Suprapubic skin (tissue), 4 donors: ENCODE data around the gene TM9SF4. TPM values are rescaled to one million over a fixed set of nuclear protein-coding genes. Genes with fewer than 3 reads are reported as not detected.
"Not testable (repeated sequence)": the region's sequence is repeated elsewhere in the genome, so short reads cannot be mapped to it uniquely, and the experiment has no call there.

Source experiments
- DNase-seq, 2 donors: peaks; one replicate each; pipeline ENCODE4 v3.0.0-alpha.2; 2019; ENCODE audit warnings: low spot score in 2 of 2
- H3K27ac ChIP-seq: fragments of 200-600 bp; sonication (generic); one replicate; pipeline ENCODE4 v1.5.1; 2019
- H3K27me3 ChIP-seq: fragments of 200-600 bp; sonication (generic); one replicate; pipeline ENCODE4 v1.5.1; 2019
- H3K36me3 ChIP-seq: fragments of 200-600 bp; sonication (generic); one replicate; pipeline ENCODE4 v1.5.1; 2019
- H3K4me1 ChIP-seq: fragments of 200-600 bp; sonication (generic); one replicate; pipeline ENCODE4 v1.5.1; 2019
- H3K4me3 ChIP-seq: fragments of 200-600 bp; sonication (generic); one replicate; pipeline ENCODE4 v1.5.1; 2019; ENCODE audit warnings: mild to moderate bottlenecking
- H3K9me3 ChIP-seq: fragments of 200-600 bp; sonication (generic); one replicate; pipeline ENCODE4 v1.5.1; 2019
- EP300 ChIP-seq: sonication (generic); formaldehyde crosslinking; IDR thresholded peaks from one replicate; pipeline ENCODE4 v1.6.1; 2017; ENCODE audit warnings: antibody characterized with exemption
- POLR2A ChIP-seq, 2 donors: fragments of 450-650 bp; IDR thresholded peaks; one replicate each; pipeline ENCODE4 v1.6.1; 2017; ENCODE audit warnings: antibody characterized with exemption in 2 of 2, mild to moderate bottlenecking in 2 of 2, moderate library complexity in 2 of 2
- POLR2AphosphoS5 ChIP-seq, 3 donors: sonication (generic); formaldehyde crosslinking; IDR thresholded peaks; one replicate each; pipeline ENCODE4 v1.6.1; 2017; ENCODE audit warnings: antibody characterized with exemption in 3 of 3
- WGBS: methylation state at CpG from one replicate; pipeline ENCODE4 v1.1.5; 2018; 5-methylcytosine and 5-hydroxymethylcytosine counted together
- total RNA-seq, 4 donors: library from RNA; depleted of rRNA; stranded (reverse); fragments of >200 nt; gene quantifications; one replicate each; pipeline ENCODE4 v1.1.0, GENCODE V29; 2016
- TF ChIP-seq, protein P1 (sequence below), 2 donors: fragments of 200-600 bp in 1 of 2; fragments of 450-650 bp in 1 of 2; sonication (generic) in 1 of 2; IDR thresholded peaks; one replicate each; pipeline ENCODE4 v1.5.1; 2016 to 2019; ENCODE audit warnings: antibody characterized with exemption in 2 of 2, mild to moderate bottlenecking in 1 of 2, moderate library complexity in 1 of 2

Gene TM9SF4
- total RNA-seq, 4 donors from 2014 or later: 45.5 to 54.9 (median 51.6) TPM

DNA sequence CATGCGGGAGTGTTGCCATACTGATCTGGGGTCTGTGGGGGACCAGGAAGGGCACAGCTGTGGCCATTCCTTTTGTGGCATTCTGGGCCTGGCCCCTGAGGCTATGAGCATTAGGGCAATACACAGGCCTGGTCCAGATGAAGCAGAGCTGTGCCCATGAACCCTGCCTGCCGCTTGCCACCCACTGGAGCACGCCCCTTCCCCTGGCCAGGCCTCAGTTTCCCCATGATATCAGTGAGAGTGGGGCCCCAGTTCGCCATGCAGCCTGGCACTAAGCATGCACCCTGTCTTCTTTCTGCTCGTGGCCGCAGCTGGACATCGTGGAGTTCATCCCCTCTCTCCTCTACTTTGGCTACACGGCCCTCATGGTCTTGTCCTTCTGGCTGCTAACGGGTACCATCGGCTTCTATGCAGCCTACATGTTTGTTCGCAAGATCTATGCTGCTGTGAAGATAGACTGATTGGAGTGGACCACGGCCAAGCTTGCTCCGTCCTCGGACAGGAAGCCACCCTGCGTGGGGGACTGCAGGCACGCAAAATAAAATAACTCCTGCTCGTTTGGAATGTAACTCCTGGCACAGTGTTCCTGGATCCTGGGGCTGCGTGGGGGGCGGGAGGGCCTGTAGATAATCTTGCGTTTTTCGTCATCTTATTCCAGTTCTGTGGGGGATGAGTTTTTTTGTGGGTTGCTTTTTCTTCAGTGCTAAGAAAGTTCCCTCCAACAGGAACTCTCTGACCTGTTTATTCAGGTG, 55.6 kb downstream of the TM9SF4 start:
- 93% methylated on average over 20 of the region's 21 CpGs for WGBS
- TF ChIP-seq POLR2AphosphoS5 (IDR thresholded peaks at IDR 0.05) (no peak), POLR2A (IDR thresholded peaks at IDR 0.05) (no peak), EP300 (no peak)
- TF ChIP-seq, protein P1, sequence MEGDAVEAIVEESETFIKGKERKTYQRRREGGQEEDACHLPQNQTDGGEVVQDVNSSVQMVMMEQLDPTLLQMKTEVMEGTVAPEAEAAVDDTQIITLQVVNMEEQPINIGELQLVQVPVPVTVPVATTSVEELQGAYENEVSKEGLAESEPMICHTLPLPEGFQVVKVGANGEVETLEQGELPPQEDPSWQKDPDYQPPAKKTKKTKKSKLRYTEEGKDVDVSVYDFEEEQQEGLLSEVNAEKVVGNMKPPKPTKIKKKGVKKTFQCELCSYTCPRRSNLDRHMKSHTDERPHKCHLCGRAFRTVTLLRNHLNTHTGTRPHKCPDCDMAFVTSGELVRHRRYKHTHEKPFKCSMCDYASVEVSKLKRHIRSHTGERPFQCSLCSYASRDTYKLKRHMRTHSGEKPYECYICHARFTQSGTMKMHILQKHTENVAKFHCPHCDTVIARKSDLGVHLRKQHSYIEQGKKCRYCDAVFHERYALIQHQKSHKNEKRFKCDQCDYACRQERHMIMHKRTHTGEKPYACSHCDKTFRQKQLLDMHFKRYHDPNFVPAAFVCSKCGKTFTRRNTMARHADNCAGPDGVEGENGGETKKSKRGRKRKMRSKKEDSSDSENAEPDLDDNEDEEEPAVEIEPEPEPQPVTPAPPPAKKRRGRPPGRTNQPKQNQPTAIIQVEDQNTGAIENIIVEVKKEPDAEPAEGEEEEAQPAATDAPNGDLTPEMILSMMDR (IDR thresholded peaks at IDR 0.05): no peak
- no peak overlapping the region for H3K4me3 ChIP-seq
- peaks cover 70% of the 10 kb centered on the region for H3K36me3 ChIP-seq
- no peaks in the 10 kb centered on the region for H3K27me3 ChIP-seq
- no peaks in the 10 kb centered on the region for H3K9me3 ChIP-seq
- no peaks in the 10 kb centered on the region for H3K4me1 ChIP-seq
- H3K27ac ChIP-seq: no peak overlapping the region
- peak in 1 of 2 donors; percentile 25 for DNase-seq

DNA sequence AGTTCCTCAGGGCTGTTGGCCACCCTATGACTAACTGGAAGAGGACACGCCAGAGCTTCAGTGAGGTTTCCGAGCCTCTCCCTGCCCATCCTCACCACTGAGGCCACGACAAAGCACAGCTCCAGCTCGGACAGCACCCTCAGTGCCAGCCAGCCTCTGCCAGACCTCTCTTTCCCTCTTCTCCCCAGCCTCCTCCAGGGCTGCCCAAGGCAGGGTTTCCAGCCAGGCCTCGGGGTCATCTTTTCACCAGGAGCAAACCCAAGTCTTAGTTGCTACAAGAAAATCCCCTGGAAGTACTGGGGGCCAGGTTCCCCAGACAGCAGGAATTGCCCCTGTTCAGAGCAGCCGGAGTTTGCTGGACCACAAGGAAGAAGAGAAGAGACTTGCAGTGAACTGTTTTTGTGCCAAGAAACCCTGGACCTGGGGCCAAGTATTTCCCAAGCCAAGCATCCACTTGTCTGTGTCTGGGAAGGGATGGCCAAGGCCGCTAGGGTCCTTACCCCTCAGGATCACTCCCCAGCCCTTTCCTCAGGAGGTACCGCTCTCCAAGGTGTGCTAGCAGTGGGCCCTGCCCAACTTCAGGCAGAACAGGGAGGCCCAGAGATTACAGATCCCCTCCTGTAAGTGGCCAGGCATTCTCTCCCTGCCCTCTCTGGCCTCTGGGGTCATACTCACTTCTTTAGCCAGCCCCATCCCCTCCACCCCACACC, 56.5 kb downstream of the TM9SF4 start:
- Histone ChIP-seq H3K4me3 (no peak overlapping the region), H3K27ac (no peak overlapping the region), H3K4me1 (no peaks in the 10 kb centered on the region), H3K27me3 (no peaks in the 10 kb centered on the region), H3K9me3 (no peaks in the 10 kb centered on the region), H3K36me3 (peaks cover 64% of the 10 kb centered on the region)
- 93% methylated on average over 6 of the region's 8 CpGs for WGBS
- TF ChIP-seq, protein P1 (IDR thresholded peaks at IDR 0.05): no peak
- TF ChIP-seq POLR2A (IDR thresholded peaks at IDR 0.05) (no peak), POLR2AphosphoS5 (IDR thresholded peaks at IDR 0.05) (no peak), EP300 (no peak)
- DNase-seq: peak in 1 of 2 donors; percentile 43

DNA sequence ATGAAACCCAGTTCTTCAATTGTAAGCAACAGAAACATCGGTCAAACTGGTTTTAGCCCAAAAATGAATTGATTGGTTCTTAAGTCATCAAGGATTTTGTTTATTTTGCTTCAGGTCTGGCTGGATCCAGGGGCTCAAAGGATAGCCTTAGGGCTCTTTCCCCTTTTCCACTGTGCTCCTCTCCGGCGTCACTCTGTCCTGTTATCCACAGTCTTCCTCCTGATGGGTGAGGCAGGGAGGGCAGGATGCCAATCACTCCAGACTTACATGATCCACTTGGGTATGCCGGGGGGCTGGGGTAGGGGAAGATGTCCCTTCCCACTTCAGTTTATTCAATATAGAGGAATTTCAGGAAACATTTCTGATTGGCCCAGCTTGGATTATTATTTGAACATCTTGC, 58.0 kb downstream of the TM9SF4 start:
- no peak overlapping the region for H3K4me3 ChIP-seq
- TF ChIP-seq, protein P1 (IDR thresholded peaks at IDR 0.05): no peak
- no peak for TF ChIP-seq POLR2AphosphoS5 (IDR thresholded peaks at IDR 0.05)
- TF ChIP-seq EP300: no peak
- TF ChIP-seq POLR2A (IDR thresholded peaks at IDR 0.05): no peak
- no peaks in the 10 kb centered on the region for H3K9me3 ChIP-seq
- DNase-seq: peak in 1 of 2 donors; percentile 33
- WGBS: 86% methylated on average over 4 of the region's 4 CpGs
- peaks cover 48% of the 10 kb centered on the region for H3K36me3 ChIP-seq
- H3K27me3 ChIP-seq: no peaks in the 10 kb centered on the region
- no peaks in the 10 kb centered on the region for H3K4me1 ChIP-seq
- H3K27ac ChIP-seq: no peak overlapping the region

DNA sequence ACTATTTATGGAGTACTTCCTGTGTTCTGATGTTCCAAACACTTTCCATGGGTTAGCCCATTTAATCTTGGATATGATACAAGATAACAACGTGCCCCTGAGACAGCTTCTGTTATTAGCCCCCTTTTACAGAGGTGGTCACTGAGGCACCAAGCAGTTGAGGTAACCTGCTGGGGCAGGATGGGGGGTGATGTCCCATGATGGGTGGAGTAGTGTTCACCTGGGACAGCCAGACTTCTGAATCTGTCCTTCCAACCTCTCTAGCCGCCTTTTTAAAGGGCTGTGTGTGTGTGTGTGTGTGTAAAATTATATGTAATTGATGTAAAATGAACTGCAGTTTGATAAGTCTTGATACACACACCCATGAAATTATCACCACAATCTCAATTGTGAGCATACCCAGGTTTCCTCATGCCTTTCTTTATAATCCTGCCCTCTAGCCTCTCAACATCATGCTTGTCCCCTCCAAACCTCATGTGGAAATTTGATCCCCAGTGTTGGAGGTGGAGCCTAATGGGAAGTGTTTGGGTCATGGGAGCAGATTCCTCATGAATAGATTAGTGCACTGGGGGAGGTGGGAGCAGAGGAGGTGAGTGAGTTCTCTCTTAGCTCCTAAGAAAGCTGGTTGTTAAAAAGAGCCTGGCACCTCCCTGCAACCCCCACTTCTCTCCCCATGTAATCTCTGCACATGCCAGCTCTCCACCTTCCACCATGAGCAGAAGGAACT, 58.8 kb downstream of the TM9SF4 start:
- no peaks in the 10 kb centered on the region for H3K27me3 ChIP-seq
- peak in 1 of 2 donors; percentile 16 for DNase-seq
- peaks cover 40% of the 10 kb centered on the region for H3K36me3 ChIP-seq
- TF ChIP-seq, protein P1 (IDR thresholded peaks at IDR 0.05): no peak
- no peak for TF ChIP-seq EP300
- TF ChIP-seq POLR2A (IDR thresholded peaks at IDR 0.05): no peak
- no peak for TF ChIP-seq POLR2AphosphoS5 (IDR thresholded peaks at IDR 0.05)
- H3K9me3 ChIP-seq: no peaks in the 10 kb centered on the region
- H3K27ac ChIP-seq: no peak overlapping the region
- H3K4me1 ChIP-seq: no peaks in the 10 kb centered on the region
- no peak overlapping the region for H3K4me3 ChIP-seq
- WGBS: 78% methylated on average over 2 of the region's 2 CpGs

DNA sequence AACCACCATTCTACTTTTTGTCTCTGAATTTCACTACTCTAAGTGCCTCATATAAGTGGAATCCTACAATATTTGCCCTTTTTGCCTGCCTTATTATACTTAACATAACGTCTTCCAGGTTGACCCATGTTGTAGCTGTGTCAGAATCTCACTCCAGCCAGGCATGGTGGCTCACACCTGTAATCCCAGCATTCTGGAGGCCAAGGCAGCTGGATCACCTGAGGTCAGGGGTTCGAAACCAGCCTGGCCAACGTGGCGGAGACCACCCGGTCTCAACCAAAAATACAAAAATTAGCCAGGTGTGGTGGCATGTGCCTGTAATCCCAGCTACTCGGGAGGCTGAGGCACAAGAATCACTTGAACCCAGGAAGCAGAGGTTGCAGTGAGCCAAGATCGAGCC, 68.2 kb downstream of the TM9SF4 start:
- peak in 1 of 2 donors; percentile 40 for DNase-seq
- H3K27ac ChIP-seq, H3K9me3 ChIP-seq, H3K36me3 ChIP-seq, H3K27me3 ChIP-seq, H3K4me3 ChIP-seq, H3K4me1 ChIP-seq: not testable (repeated sequence)
- whole genome bisulfite sequencing: 92% methylated on average over 7 of the region's 7 CpGs
